Left cardiac atrium (tissue), 4 donors: ENCODE measurements around the gene THADA. TPM values are rescaled to one million over a fixed set of nuclear protein-coding genes. Genes with fewer than 3 reads are reported as not detected.
A peak's percentile ranks its signal among the peaks of the same experiment; 100 is the strongest.
"Not testable (repeated sequence)": the region's sequence is repeated elsewhere in the genome, so short reads cannot be mapped to it uniquely, and the experiment has no call there.

Source experiments
- ATAC-seq, 2 donors: fragments of 200-7000 bp; cut with Tn5 transposase; one replicate each; pipeline ENCODE4 v1.9.1; 2020; ENCODE audit warnings: mild to moderate bottlenecking in 2 of 2, moderate library complexity in 2 of 2
- DNase-seq: peaks from one replicate; pipeline ENCODE4 v3.0.0-alpha.2; 2020
- intact Hi-C, 2 donors: fragments of 100-400 bp; cut with DNase I; formaldehyde crosslinking; loops; one replicate each; pipeline versions ENCODE4 v1.14.1 to v1.15.1; 2022 to 2023
- total RNA-seq, 2 donors: library from RNA; stranded (reverse); fragmentation: NEBNext Ultra II Directional; extraction: Animal tissue kit (Norgen Biotek cat#: 25700); gene quantifications; one replicate each; pipeline ENCODE4 v1.2.1, GENCODE V29; 2021
- donor health status: DM: no; HTN: yes; CAD: no.
- donor health status: DM: no; HTN: yes; CAD: no; lungs with severe emphysema.
- donor health status: DM: yes; HTN: yes; CAD: no.
- donor health status: Dilated cardiomyopathy.

The THADA gene
- total RNA-seq, 2 donors from 2014 or later = 19.2 to 21.5 TPM

DNA sequence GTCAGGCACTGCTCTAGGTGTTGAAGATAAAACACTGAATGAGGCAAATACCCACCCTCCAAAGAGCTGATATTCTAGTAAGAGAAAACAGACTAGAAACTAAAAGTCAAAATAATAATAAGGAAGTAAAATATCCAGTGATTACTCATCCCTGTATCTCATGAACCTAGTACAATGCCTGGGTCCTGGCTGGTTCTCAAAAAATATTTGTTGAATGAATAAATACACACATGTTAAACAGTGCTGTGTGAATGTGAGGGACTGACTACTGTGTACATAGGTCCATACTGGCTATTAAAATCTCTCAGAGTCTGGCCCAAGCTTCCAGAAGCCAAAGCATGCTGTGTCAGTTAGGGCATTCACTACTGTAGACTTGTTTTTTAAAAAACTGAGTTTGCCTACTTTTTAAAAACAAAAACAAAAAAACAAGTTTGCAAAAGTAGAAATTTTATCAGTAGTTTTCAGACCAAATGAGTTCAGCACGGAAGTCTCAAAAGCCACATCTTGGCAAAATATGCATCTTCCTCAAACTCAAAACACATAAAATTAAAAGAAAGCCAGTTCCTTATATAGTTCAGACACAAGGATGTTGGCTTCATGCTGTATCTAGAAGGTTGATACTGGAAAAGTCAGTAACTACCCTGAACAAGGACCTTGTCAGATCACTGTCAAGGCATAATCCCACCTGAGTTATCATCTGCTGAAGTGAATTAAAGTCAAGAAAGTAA, 136.2 kb downstream of the THADA start:
- peak in 1 of 2 donors; percentile 55 for ATAC-seq
- no peak for DNase-seq
- intact Hi-C loops = no loop called here

- intact Hi-C loops = no loop called here
- no peak for ATAC-seq
- no peak for DNase-seq
Observed at GRCh38 chr2:43458014-43458628, 137.7 kb downstream of the THADA start.

DNA sequence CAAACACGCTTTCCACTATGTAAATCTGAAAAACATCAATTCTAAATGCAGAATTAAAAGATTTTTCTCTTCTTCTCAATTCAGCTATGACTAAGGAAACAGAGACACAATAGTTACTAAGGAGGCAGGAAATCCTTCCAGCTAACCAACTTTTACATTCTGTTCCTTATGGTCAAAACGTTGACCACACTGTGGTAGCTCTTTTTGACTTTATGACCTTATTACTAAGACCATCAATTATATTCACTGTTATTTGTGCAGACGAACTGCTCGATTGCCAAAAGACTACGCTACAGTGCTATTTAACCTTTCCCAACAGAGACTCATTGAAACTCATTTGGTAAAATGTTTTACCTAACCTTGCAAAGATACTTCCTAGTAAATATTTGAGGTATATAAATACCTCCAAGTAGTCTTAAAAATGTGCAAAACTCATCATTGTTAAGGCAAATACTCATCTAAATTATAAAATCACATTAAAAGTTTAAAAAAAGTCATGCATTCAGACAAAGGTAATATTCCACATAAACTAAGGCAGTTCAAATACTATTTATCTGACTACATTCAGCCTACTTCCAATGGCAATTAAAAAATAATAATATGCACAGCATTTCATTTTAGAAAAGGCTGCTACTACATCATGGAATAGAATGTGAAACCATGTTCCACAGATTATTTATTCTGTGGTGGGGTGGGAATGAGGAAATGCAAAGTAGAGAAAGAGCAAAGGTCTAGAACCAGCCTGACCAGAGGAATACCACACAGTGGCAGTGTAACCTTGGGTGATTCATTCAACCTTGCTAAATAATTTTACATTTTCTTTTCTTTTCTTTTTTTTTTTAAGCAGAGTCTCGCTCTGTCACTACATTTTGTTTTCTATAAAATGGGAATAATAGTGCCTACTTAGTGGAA, 139.9 kb downstream of the THADA start:
- ATAC-seq (peak in 1 of 2 donors; percentile 18), DNase-seq (no peak)
- intact Hi-C loops = no loop called here

GRCh38 chr2:43455296-43455695, 140.5 kb downstream of the THADA start:
- DNase-seq = no peak
- no peak for ATAC-seq
- intact Hi-C loops = no loop called here

- DNase-seq (no peak), ATAC-seq (no peak)
- intact Hi-C loops = no loop called here
Observed at GRCh38 chr2:43454791-43455190, 141.0 kb downstream of the THADA start.

GRCh38 chr2:43453179-43454170, 142.4 kb downstream of the THADA start:
- intact Hi-C loops = no loop called here
- no peak for DNase-seq
- ATAC-seq = no peak

- DNase-seq = no peak
- no peak for ATAC-seq
- intact Hi-C loops = no loop called here
Observed at GRCh38 chr2:43452318-43452731, 143.5 kb downstream of the THADA start.

DNA sequence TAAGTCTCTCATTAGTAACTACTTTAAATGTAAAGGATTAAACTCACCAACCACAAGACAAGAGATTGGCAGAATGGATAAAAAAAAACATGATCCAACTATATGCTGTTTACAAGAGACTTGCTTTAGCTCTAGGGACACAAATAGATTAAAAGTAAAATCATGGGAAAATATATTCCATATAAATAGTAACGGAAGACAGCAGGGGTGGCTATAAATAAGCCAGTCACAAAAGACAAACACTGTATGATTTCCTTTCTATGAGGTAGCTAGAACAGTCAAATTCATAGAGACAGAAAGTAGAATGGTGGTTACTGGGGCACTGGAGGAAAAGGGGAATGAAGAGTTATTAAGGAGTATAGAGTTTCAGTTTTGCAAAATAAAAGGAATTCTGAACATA, 145.2 kb downstream of the THADA start:
- no peak for DNase-seq
- intact Hi-C loops = no loop called here
- ATAC-seq = no peak

GRCh38 chr2:43448822-43449110, 147.1 kb downstream of the THADA start:
- ATAC-seq (no peak), DNase-seq (no peak)
- intact Hi-C loops = no loop called here

DNA sequence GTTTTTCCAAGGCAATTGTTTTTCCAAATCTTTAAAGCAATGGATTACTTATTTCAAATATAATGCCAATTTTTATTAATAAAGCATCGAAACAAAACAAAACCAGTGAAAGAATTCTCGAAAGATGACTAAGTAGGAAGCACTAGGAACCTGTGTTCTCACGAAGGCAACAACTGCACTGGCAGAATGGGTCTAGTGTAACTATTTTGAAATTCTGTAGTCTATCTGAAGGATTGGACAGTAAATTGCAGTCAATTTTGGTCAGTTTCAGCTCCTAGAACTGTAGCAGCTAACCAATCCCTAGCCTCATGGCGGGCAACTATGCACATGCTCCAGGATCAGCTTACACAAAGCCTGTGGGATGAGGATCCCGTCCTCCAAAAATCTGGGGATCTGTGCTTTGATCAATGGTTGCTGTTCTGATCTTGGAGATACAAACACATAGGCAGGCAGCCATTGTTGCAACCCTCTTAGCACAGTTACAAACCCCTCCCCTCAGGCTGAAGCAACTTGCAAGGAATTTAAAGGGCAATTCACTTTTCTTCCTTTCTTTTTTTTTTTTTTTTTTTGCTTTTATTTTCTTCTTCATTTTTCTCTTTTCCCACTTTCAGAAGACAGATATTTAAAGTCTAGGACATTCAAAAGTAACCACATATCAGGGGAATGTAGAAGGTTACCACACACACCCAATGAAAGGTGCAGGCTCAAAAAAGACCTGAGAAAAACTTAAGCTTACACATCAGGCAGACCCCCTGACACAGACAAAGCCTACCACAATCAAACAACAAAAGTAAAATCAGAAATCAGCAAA, 147.6 kb downstream of the THADA start:
- DNase-seq (no peak), ATAC-seq (no peak)
- intact Hi-C loops = no loop called here

GRCh38 chr2:43446755-43447154, 149.1 kb downstream of the THADA start:
- ATAC-seq, intact Hi-C loops, DNase-seq: not testable (repeated sequence)

GRCh38 chr2:43445781-43446180, 150.1 kb downstream of the THADA start:
- intact Hi-C loops = no loop called here
- ATAC-seq (no peak), DNase-seq (no peak)

- peak; percentile 19 to 37 for ATAC-seq
Observed at GRCh38 chr2:43444989-43445645, 150.7 kb downstream of the THADA start.

GRCh38 chr2:43443282-43443681, 152.6 kb downstream of the THADA start:
- no peak for ATAC-seq
- no peak for DNase-seq
- intact Hi-C loops = no loop called here

More at GRCh38 chr2:43444989-43445645, 150.7 kb downstream of the THADA start:
- intact Hi-C loops = no loop called here
- DNase-seq = no peak

GRCh38 chr2:43441195-43441594, 154.6 kb downstream of the THADA start:
- intact Hi-C loops = no loop called here

DNA sequence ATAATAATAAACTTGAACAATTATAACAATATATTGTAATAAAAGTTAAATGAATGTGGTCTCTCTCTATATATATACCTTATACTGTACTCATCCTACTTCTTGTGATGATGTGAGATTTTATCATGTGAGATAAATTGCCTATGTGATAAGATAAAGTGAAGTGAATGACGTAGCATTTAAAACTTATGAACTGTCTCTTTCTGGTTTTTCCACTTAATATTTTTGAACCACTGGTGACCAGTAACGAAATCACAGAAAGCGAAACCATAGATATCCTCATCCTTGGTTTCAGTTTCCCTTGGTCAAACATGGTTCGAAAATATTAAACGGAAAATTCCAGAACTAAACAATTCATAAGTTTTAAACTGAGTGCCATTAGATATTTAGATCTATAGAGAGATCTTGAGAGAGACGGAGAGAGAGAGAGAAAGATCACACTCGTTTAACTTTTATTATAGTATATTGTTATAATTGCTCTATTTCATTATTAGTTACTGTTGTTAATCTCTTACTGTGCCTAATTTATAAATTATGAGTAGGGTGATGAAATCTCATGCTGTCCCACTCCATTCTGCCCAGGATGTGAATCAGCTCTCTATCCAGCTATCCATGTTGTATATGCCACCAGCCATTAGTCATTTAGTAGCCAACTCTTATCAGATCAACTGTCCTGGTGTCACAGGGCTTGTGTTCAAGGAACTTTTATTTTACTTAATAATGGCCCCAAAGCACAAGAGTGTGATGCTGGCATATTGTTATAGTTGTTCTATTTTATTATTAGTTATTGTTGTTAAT, 156.8 kb downstream of the THADA start:
- ATAC-seq (no peak), DNase-seq (no peak)
- intact Hi-C loops = no loop called here

More at GRCh38 chr2:43441195-43441594, 154.6 kb downstream of the THADA start:
- DNase-seq = no peak
- no peak for ATAC-seq

GRCh38 chr2:43438342-43438741, 157.5 kb downstream of the THADA start:
- no peak for DNase-seq
- no peak for ATAC-seq
- intact Hi-C loops = no loop called here
